LNCAP (cell line): ENCODE results near the gene TH.

Source experiments
- CTCF ChIP-seq: fragments of 450-650 bp; IDR thresholded peaks from 2 replicates; pipeline ENCODE4 v1.5.1; 2017; ENCODE audit warnings: mild to moderate bottlenecking

TH gene

GRCh38 chr11:2154195-2154585, 17.4 kb downstream of the TH start:
- TF ChIP-seq CTCF = no peak

GRCh38 chr11:2153581-2154194, 17.9 kb downstream of the TH start:
- no peak for TF ChIP-seq CTCF

GRCh38 chr11:2151500-2152257, 19.9 kb downstream of the TH start:
- peak; percentile 66 for TF ChIP-seq CTCF

- peak; percentile 56 for TF ChIP-seq CTCF
Observed at GRCh38 chr11:2149864-2150847, 21.5 kb downstream of the TH start.

GRCh38 chr11:2149460-2149859, 22.2 kb downstream of the TH start:
- no peak for TF ChIP-seq CTCF

GRCh38 chr11:2148595-2148994, 23.0 kb downstream of the TH start:
- no peak for TF ChIP-seq CTCF

GRCh38 chr11:2147391-2147790, 24.2 kb downstream of the TH start:
- TF ChIP-seq CTCF = no peak
